IPS-20b (cell line): ENCODE measurements around the gene GTPBP6.

Experiments used
- H3K27ac ChIP-seq: one replicate; pipeline ENCODE4 v1.5.1; 2013; ENCODE audit warnings: low read length
- H3K27me3 ChIP-seq: 2 replicates; pipeline ENCODE4 v1.6.1; 2013; ENCODE audit warnings: mild to moderate bottlenecking, low read length, inconsistent platforms; ENCODE audit not compliant: insufficient read depth
- H3K36me3 ChIP-seq: 2 replicates; pipeline ENCODE4 v1.6.1; 2013; ENCODE audit warnings: low read depth, mild to moderate bottlenecking, inconsistent platforms, low read length, moderate library complexity; ENCODE audit not compliant: insufficient read depth
- H3K4me1 ChIP-seq: 2 replicates; pipeline ENCODE4 v1.6.1; 2013; ENCODE audit warnings: mild to moderate bottlenecking, control low read depth, inconsistent platforms, low read length, moderate library complexity; ENCODE audit not compliant: insufficient read depth
- H3K4me3 ChIP-seq: 2 replicates; pipeline ENCODE4 v1.5.1; 2013; ENCODE audit warnings: mild to moderate bottlenecking, low read length, inconsistent platforms
- H3K9ac ChIP-seq: 2 replicates; pipeline ENCODE4 v1.6.1; 2013; ENCODE audit warnings: low read depth, mild to moderate bottlenecking, inconsistent platforms, low read length, moderate library complexity
- H3K9me3 ChIP-seq: 2 replicates; pipeline ENCODE4 v1.6.1; 2013; ENCODE audit warnings: mild to moderate bottlenecking, low read depth, low read length, inconsistent platforms; ENCODE audit not compliant: insufficient read depth

The GTPBP6 gene

GRCh38 chrX:338836-339400 lies 20.3 kb upstream of the GTPBP6 start:
- Histone ChIP-seq H3K27me3 (no peaks in the 10 kb centered on the region), H3K9ac (no peak overlapping the region), H3K27ac (no peak overlapping the region), H3K4me1 (no peaks in the 10 kb centered on the region), H3K9me3 (no peaks in the 10 kb centered on the region), H3K36me3 (peaks cover 18% of the 10 kb centered on the region; the same call in 1 of the 2 replicates), H3K4me3 (no peak overlapping the region)

DNA sequence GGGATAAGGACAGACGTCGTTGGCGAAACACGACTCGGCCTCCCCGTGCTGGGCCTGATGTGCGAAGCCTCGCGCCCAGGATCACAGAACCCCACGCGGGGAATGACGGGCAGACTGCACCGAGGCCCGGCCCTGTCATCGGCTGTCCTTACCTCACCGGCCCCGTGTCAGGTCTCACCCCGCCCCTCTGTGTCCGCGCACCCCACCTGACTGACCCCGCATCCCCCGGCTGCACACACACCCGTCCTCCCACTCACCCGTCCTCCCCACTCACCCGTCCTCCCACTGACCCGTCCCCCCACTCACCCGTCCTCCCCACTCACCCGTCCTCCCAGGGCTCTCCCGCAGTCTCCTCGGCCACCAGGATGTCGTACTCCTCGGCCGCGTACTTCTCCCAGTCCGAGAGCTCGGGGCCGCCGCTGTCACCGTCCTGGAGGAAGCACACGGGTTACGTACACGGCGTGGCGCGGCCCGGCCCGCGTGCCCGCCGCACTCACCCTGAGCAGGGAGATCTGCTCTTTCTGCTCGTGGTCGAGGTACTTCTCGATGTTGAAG lies 19.8 kb upstream of the GTPBP6 start:
- Histone ChIP-seq H3K4me3 (no peak overlapping the region), H3K27me3 (no peaks in the 10 kb centered on the region), H3K9ac (no peak overlapping the region), H3K27ac (no peak overlapping the region), H3K9me3 (no peaks in the 10 kb centered on the region), H3K4me1 (no peaks in the 10 kb centered on the region), H3K36me3 (peaks cover 23% of the 10 kb centered on the region; the same call in 1 of the 2 replicates)

- H3K4me1 ChIP-seq, result no peaks in the 10 kb centered on the region
- H3K4me3 ChIP-seq, result no peak overlapping the region
- no peak overlapping the region for H3K27ac ChIP-seq
- H3K36me3 ChIP-seq, result peaks cover 27% of the 10 kb centered on the region; the same call in 1 of the 2 replicates
- no peak overlapping the region for H3K9ac ChIP-seq
- no peaks in the 10 kb centered on the region for H3K9me3 ChIP-seq
- no peaks in the 10 kb centered on the region for H3K27me3 ChIP-seq
Observed at GRCh38 chrX:337331-337831, 18.8 kb upstream of the GTPBP6 start.

GRCh38 chrX:336227-336626 lies 17.6 kb upstream of the GTPBP6 start:
- Histone ChIP-seq H3K27me3 (no peaks in the 10 kb centered on the region), H3K4me3 (no peak overlapping the region), H3K9ac (no peak overlapping the region), H3K9me3 (no peaks in the 10 kb centered on the region), H3K27ac (no peak overlapping the region), H3K36me3 (peaks cover 27% of the 10 kb centered on the region; the same call in 1 of the 2 replicates), H3K4me1 (no peaks in the 10 kb centered on the region)

DNA sequence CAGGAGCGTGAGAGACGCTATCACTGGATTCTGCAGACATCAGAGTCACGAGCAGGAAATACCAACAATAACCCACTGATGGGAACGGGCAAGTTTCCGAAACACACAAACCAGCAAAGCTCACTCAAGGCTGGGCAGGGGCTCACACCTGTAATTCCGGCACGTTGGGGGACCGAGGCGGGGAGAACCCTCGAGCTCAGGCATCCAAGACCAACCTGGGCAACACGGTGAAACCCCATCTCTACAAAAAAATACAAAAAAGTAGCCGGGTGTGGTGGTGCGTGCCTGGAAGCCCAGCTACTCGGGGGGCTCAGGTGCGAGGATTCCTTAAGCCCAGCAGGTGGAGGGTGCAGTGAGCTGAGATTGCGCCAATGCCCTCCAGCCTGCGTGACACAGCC lies 17.2 kb upstream of the GTPBP6 start:
- Histone ChIP-seq H3K9me3 (no peaks in the 10 kb centered on the region), H3K36me3 (peaks cover 27% of the 10 kb centered on the region; the same call in 1 of the 2 replicates)

GRCh38 chrX:334971-335757 lies 16.6 kb upstream of the GTPBP6 start:
- no peak overlapping the region for H3K9ac ChIP-seq
- no peaks in the 10 kb centered on the region; the same call in 1 of the 2 replicates for H3K27me3 ChIP-seq
- H3K4me1 ChIP-seq, result no peaks in the 10 kb centered on the region
- no peaks in the 10 kb centered on the region for H3K9me3 ChIP-seq
- H3K27ac ChIP-seq, result no peak overlapping the region
- H3K36me3 ChIP-seq, result peaks cover 27% of the 10 kb centered on the region; the same call in 1 of the 2 replicates
- no peak overlapping the region for H3K4me3 ChIP-seq

More for the DNA sequence above, 17.2 kb upstream of the GTPBP6 start:
- H3K4me3 ChIP-seq, result no peak overlapping the region
- no peak overlapping the region for H3K9ac ChIP-seq
- no peaks in the 10 kb centered on the region; the same call in 1 of the 2 replicates for H3K27me3 ChIP-seq
- H3K4me1 ChIP-seq, result no peaks in the 10 kb centered on the region
- no peak overlapping the region for H3K27ac ChIP-seq

DNA sequence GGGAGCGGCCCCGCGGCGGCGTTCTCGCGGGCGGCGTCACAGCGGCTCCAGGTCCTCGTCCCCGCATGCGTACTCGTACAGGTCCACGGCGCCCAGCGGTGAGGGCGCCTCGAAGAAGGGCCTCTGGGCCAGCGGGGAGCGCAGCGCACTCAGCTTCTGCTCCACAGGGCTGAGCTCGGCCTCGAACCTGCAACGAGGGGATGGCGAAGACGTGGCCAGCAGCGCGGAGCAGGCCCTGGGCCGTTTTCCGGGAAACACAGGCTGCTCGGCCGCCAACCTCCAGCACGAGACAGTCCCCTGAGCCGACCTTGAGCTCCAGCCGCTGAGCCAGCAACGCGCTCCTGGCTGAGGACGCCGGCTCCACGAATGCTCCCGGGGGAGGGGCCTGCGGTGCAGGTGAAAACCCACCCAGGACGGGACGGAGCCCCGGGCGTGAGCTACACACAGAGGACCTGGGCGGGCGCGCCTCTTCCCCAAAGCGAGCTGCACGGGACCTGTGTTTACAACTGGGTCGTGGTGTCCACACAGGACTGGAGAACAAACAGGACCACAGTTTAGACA lies 15.8 kb upstream of the GTPBP6 start:
- Histone ChIP-seq H3K27ac (no peak overlapping the region), H3K27me3 (no peaks in the 10 kb centered on the region; the same call in 1 of the 2 replicates), H3K9ac (no peak overlapping the region), H3K9me3 (no peaks in the 10 kb centered on the region), H3K4me1 (no peaks in the 10 kb centered on the region), H3K4me3 (no peak overlapping the region), H3K36me3 (peaks cover 27% of the 10 kb centered on the region; the same call in 1 of the 2 replicates)

GRCh38 chrX:333611-334311 lies 15.2 kb upstream of the GTPBP6 start:
- no peak overlapping the region for H3K27ac ChIP-seq
- H3K4me1 ChIP-seq, result no peaks in the 10 kb centered on the region
- H3K27me3 ChIP-seq, result no peaks in the 10 kb centered on the region; the same call in 1 of the 2 replicates
- no peak overlapping the region for H3K4me3 ChIP-seq
- H3K9me3 ChIP-seq, result no peaks in the 10 kb centered on the region
- H3K36me3 ChIP-seq, result peaks cover 27% of the 10 kb centered on the region; the same call in 1 of the 2 replicates
- no peak overlapping the region for H3K9ac ChIP-seq

GRCh38 chrX:332916-333610 lies 14.5 kb upstream of the GTPBP6 start:
- peaks cover 25% of the 10 kb centered on the region; the same call in 1 of the 2 replicates for H3K36me3 ChIP-seq
- no peaks in the 10 kb centered on the region; the same call in 1 of the 2 replicates for H3K27me3 ChIP-seq
- H3K4me1 ChIP-seq, result no peaks in the 10 kb centered on the region
- H3K9ac ChIP-seq, result no peak overlapping the region
- no peak overlapping the region for H3K4me3 ChIP-seq
- H3K27ac ChIP-seq, result no peak overlapping the region
- H3K9me3 ChIP-seq, result no peaks in the 10 kb centered on the region

DNA sequence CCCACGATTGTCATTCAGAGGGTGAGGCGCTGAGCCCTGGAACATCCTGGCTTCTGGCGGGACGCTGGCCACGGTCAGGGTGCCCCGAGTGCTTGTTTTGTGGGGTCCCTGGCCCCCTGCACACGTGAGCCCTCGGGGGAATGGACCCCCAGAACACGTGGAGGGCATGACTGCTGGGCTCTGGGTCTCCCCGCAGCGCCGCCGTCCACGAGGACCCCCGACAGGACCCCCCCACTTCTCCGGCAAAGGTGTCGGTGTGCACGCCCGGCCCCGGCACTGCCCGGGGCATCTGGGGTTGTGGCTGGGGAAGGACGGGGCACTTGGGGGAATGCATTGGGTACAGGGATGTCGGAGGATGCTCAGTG lies 13.9 kb upstream of the GTPBP6 start:
- H3K27me3 ChIP-seq, result no peaks in the 10 kb centered on the region; the same call in 1 of the 2 replicates
- H3K27ac ChIP-seq, result no peak overlapping the region
- H3K4me1 ChIP-seq, result no peaks in the 10 kb centered on the region
- H3K4me3 ChIP-seq, result no peak overlapping the region
- no peak overlapping the region for H3K9ac ChIP-seq
- H3K36me3 ChIP-seq, result peaks cover 19% of the 10 kb centered on the region; the same call in 1 of the 2 replicates
- H3K9me3 ChIP-seq, result no peaks in the 10 kb centered on the region
